PC-3 (cell line): ENCODE measurements around the gene SLC45A2.

ENCODE experiments used
- EZH2 ChIP-seq: fragments of 300-600 bp; sonication (generic); IDR thresholded peaks from one replicate; pipeline ENCODE4 v1.6.1; 2017; ENCODE audit warnings: antibody characterized with exemption, mild to moderate bottlenecking, low read length; ENCODE audit not compliant: unreplicated experiment
- EZH2phosphoT487 ChIP-seq: fragments of 300-600 bp; sonication (generic); IDR thresholded peaks from 2 replicates; pipeline ENCODE4 v1.6.1; 2018; ENCODE audit warnings: mild to moderate bottlenecking, antibody characterized with exemption, low read length, borderline replicate concordance
- TF ChIP-seq, protein P1 (sequence below): fragments of 300-600 bp; sonication (generic); conservative IDR thresholded peaks from 2 replicates; pipeline ENCODE4 v1.5.1; 2017; ENCODE audit warnings: antibody characterized with exemption, low read depth, mild to moderate bottlenecking, low read length

DNA sequence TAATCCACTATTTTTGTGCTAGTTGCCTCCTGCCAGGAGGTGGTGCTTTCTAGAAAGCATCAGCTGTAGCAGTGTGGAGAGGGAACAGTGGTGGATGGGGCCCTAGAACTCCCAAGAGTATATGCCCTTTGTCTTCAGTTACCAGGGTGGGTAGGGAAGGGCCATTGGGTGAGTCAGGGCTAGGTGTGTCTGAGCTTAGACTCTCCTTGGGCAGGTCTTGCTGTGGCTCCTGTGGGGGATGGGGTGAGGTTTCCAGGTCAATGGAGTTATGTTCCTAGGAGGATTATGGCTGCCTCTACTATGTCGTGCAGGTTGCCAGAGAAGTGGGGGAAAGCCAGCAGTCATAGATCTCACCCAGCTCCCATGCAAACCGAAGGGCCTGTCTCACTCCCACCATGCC lies 81.4 kb downstream of the SLC45A2 start:
- TF ChIP-seq, protein P1, sequence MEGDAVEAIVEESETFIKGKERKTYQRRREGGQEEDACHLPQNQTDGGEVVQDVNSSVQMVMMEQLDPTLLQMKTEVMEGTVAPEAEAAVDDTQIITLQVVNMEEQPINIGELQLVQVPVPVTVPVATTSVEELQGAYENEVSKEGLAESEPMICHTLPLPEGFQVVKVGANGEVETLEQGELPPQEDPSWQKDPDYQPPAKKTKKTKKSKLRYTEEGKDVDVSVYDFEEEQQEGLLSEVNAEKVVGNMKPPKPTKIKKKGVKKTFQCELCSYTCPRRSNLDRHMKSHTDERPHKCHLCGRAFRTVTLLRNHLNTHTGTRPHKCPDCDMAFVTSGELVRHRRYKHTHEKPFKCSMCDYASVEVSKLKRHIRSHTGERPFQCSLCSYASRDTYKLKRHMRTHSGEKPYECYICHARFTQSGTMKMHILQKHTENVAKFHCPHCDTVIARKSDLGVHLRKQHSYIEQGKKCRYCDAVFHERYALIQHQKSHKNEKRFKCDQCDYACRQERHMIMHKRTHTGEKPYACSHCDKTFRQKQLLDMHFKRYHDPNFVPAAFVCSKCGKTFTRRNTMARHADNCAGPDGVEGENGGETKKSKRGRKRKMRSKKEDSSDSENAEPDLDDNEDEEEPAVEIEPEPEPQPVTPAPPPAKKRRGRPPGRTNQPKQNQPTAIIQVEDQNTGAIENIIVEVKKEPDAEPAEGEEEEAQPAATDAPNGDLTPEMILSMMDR, result no peak
- TF ChIP-seq EZH2phosphoT487, result no peak
- no peak for TF ChIP-seq EZH2
